ENCODE data around the gene IRX5. TPM values are rescaled to one million over a fixed set of nuclear protein-coding genes. Genes with fewer than 3 reads are reported as not detected.
A peak's percentile ranks its signal among the peaks of the same experiment; 100 is the strongest.

Gene IRX5
- not detected for total RNA-seq
- polyA plus RNA-seq: under 1 TPM in 1 of 2 donors, not detected in 1; 0.10 TPM

DNA sequence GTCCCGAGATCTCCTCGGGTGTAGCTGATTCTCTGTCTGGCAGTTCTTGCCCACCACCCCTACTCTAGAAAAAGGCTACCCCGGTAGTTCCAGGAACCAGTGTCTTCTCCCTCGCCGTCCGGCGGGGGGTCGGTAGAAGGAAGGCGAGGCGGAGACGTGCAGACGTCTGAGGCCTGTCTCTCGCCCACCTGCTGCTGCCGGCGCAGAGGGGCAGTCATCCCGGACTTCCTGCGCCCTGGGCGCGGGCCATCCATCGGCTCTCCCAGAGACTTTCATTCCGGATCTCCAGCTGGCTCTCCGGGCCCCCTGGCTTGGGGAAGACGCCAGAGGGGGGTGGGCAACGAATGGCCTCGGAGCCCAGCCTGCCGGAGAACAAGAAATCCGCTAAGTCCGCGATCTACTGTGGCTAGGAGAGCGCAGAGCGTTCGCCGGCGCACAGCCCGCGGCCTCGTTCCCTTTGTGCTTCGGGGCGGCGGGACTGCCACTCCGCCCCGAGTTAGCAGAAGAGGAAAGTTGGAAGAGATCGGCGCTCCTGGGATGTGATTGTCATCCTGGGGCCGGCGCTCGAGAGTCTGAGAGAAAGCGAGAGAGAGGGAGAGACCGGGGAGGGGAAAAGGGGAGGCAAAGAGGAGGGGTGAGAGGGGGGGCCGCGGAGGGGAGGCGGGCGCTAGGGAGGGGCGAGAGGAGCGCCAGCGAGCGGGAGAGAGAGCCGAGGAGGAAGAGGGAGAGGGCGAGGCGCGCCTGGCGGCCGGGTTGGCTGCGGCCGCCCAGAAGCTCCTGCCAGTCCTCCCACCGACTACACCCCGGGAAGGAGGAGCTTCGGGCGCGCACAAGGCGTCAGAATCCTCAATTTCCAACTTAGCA lies at the start of gene IRX5:
Gene IRX5, plus strand, starts transcription at position 861 of the 864 bp plus-strand sequence. CDS start 334 bp downstream, outside the sequence.
- Histone ChIP-seq H3K4me3 (ENCODE audit: low read length in 2 of 2) (peak within 1 kb of the TSS; percentile 11 to 60), H3K9me3 (ENCODE audit: control insufficient read depth in 1 of 2, low read length in 2 of 2) (no peaks in the 10 kb centered on the region), H3K27me3 (ENCODE audit: insufficient read depth, low read length) (peaks cover 42% of the 10 kb centered on the region), H3K27ac (ENCODE audit: low read depth, low read length) (no peak within 1 kb of the TSS), H3K36me3 (ENCODE audit: insufficient read depth, low read length) (no peaks in the 10 kb centered on the region), H3K4me1 (ENCODE audit: insufficient read depth, low read length) (peaks cover 29% of the 10 kb centered on the region)
- peak within 1 kb of the TSS; percentile 80 to 97 (median 94) for H3K4me3 Mint-ChIP-seq
- H3K36me3 Mint-ChIP-seq: peaks cover 0 to 11% of the 10 kb centered on the region in 2 donors
- DNase-seq: peak in 3 of 5 donors; percentile 20 to 25 (median 20)
- POLR2A ChIA-PET (ENCODE audit: partially characterized antibody): no interaction called here
- intact Hi-C loops (cut with micrococcal nuclease): no loop called here
- peaks cover 42 to 50% of the 10 kb centered on the region in 2 donors for H3K27me3 Mint-ChIP-seq
- peak within 1 kb of the TSS; percentile 61 to 88 (median 84) for H3K27ac Mint-ChIP-seq
- H3K4me1 Mint-ChIP-seq: peaks cover 20 to 39% (median 29%) of the 10 kb centered on the region in 4 donors
- H3K9me3 Mint-ChIP-seq: peaks cover 0 to 33% (median 21%) of the 10 kb centered on the region in 8 donors
- CTCF ChIA-PET (ENCODE audit: partially characterized antibody): no interaction called here

DNA sequence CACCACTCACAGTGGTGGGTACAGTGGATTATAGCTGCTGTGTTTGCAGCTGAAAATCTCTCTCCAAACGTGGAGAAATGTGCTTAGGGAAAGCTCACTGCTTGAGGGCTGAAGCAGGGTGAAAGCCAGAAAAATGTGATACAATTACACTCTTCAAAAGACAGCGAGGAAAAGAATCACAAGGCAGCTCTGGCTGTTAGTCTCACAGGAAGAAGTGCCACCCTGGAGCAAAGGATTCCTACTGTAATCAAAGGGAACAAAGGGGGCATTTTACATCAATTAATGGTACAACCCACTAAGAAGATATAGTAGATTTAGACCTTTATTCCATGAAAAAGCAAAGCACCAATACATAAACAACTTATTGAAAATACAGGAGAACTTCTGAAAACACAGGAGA lies 48.1 kb upstream of the IRX5 start:
- no peak for DNase-seq
- Histone ChIP-seq H3K4me1 (ENCODE audit: insufficient read depth, low read length) (no peaks in the 10 kb centered on the region), H3K27me3 (ENCODE audit: insufficient read depth, low read length) (no peaks in the 10 kb centered on the region), H3K27ac (ENCODE audit: low read depth, low read length) (no peak overlapping the region), H3K9me3 (ENCODE audit: control insufficient read depth in 1 of 2, low read length in 2 of 2) (no peaks in the 10 kb centered on the region), H3K36me3 (ENCODE audit: insufficient read depth, low read length) (no peaks in the 10 kb centered on the region), H3K4me3 (ENCODE audit: low read length in 2 of 2) (no peak overlapping the region)
- Mint-ChIP-seq H3K4me1 (no peaks in the 10 kb centered on the region), H3K4me3 (no peak overlapping the region), H3K9me3 (peaks cover 0 to 8% (median 6%) of the 10 kb centered on the region in 8 donors), H3K27me3 (peaks cover 2 to 3% of the 10 kb centered on the region in 2 donors), H3K36me3 (no peaks in the 10 kb centered on the region), H3K27ac (no peak overlapping the region)
- intact Hi-C loops (cut with micrococcal nuclease): no loop called here
- CTCF ChIA-PET (ENCODE audit: partially characterized antibody): no interaction called here
- POLR2A ChIA-PET (ENCODE audit: partially characterized antibody): no interaction called here

DNA sequence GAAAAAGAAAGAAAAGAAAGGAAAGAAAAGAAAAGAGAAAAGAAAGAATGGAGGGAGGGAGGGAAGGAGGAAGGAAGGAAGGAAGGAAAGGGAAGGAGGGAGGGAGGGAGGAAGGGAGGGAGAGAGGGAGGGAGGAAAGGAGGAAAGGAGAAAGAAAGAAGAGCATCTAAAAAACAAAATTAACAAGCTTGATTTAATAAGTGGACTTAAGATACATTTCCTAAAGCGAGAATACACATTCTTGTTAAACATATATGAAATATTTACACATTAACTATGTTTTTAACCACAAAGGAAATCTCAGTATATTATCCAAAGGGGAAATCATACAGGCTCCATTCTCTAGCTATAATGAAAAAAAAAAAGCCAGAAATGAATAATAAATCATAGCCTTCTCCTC lies 47.3 kb upstream of the IRX5 start:
- CTCF ChIA-PET (ENCODE audit: partially characterized antibody): no interaction called here
- POLR2A ChIA-PET (ENCODE audit: partially characterized antibody): no interaction called here

DNA sequence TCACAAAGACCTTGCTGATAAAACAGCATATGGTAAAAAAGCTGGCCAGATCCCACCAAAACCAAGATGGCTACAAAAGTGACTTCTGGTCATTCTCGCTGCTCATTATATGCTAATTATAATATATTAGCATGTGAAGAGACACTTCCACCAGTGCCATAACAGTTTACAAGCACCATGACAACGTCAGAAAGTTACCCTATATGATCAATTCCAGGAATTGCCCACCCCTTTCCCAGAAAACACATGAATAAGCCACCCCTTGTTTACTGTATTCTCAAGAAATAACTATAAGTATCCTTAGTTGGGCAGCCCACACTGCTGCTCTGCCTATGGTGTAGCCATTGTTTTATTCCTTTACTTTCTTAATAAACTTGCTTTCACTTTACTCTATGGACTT lies 44.6 kb upstream of the IRX5 start:
- peak overlapping the region in 1 of 8 donors; percentile 4 for H3K4me3 Mint-ChIP-seq
- CTCF ChIA-PET (ENCODE audit: partially characterized antibody): no interaction called here
- intact Hi-C loops (cut with micrococcal nuclease): no loop called here
- Histone ChIP-seq H3K4me1 (ENCODE audit: insufficient read depth, low read length) (no peaks in the 10 kb centered on the region), H3K27me3 (ENCODE audit: insufficient read depth, low read length) (no peaks in the 10 kb centered on the region), H3K27ac (ENCODE audit: low read depth, low read length) (no peak overlapping the region), H3K9me3 (ENCODE audit: control insufficient read depth in 1 of 2, low read length in 2 of 2) (no peaks in the 10 kb centered on the region), H3K36me3 (ENCODE audit: insufficient read depth, low read length) (no peaks in the 10 kb centered on the region), H3K4me3 (ENCODE audit: low read length in 2 of 2) (no peak overlapping the region)
- POLR2A ChIA-PET (ENCODE audit: partially characterized antibody): no interaction called here
- H3K9me3 Mint-ChIP-seq: peaks cover 0 to 8% (median 2%) of the 10 kb centered on the region in 8 donors
- H3K27ac Mint-ChIP-seq: no peak overlapping the region
- peaks cover 2 to 3% of the 10 kb centered on the region in 2 donors for H3K27me3 Mint-ChIP-seq
- no peaks in the 10 kb centered on the region for H3K4me1 Mint-ChIP-seq
- DNase-seq: no peak
- H3K36me3 Mint-ChIP-seq: no peaks in the 10 kb centered on the region

More for the DNA sequence above, 47.3 kb upstream of the IRX5 start:
- no peak for DNase-seq
- peaks cover 0 to 8% (median 6%) of the 10 kb centered on the region in 8 donors for H3K9me3 Mint-ChIP-seq
- Histone ChIP-seq H3K4me3 (ENCODE audit: low read length in 2 of 2) (no peak overlapping the region), H3K9me3 (ENCODE audit: control insufficient read depth in 1 of 2, low read length in 2 of 2) (no peaks in the 10 kb centered on the region), H3K4me1 (ENCODE audit: insufficient read depth, low read length) (no peaks in the 10 kb centered on the region), H3K27me3 (ENCODE audit: insufficient read depth, low read length) (no peaks in the 10 kb centered on the region), H3K27ac (ENCODE audit: low read depth, low read length) (no peak overlapping the region), H3K36me3 (ENCODE audit: insufficient read depth, low read length) (no peaks in the 10 kb centered on the region)
- H3K27ac Mint-ChIP-seq: no peak overlapping the region
- intact Hi-C loops (cut with micrococcal nuclease): no loop called here
- no peak overlapping the region for H3K4me3 Mint-ChIP-seq
- peaks cover 2 to 3% of the 10 kb centered on the region in 2 donors for H3K27me3 Mint-ChIP-seq
- H3K36me3 Mint-ChIP-seq: no peaks in the 10 kb centered on the region
- no peaks in the 10 kb centered on the region for H3K4me1 Mint-ChIP-seq

DNA sequence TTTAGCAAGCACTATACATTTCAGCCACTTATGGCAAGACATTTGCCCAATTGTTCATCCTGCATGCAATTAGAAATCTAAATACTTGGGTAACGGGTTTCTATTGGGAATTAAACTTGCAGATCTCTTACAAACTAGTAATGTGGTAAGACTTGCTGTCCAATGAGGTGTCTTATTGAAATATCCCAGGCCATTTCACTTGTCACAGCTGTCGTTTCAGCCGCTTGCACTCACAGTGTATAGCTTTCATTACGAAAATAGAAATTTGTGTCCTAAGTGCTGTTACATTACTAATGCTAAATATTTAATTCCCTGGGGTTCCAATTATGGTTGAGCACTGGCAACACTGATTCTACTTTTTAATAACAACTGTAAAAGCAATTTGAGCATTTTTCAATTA lies 40.3 kb upstream of the IRX5 start:
- intact Hi-C loops (cut with micrococcal nuclease): no loop called here
- Mint-ChIP-seq H3K4me1 (no peaks in the 10 kb centered on the region), H3K4me3 (no peak overlapping the region), H3K27ac (no peak overlapping the region), H3K36me3 (no peaks in the 10 kb centered on the region), H3K27me3 (peaks cover 0 to 2% of the 10 kb centered on the region in 2 donors), H3K9me3 (peaks cover 0 to 2% (median 0%) of the 10 kb centered on the region in 8 donors)
- H3K4me1 ChIP-seq (ENCODE audit: insufficient read depth, low read length): no peaks in the 10 kb centered on the region
- H3K27ac ChIP-seq (ENCODE audit: low read depth, low read length): no peak overlapping the region
- no peaks in the 10 kb centered on the region for H3K9me3 ChIP-seq (ENCODE audit: control insufficient read depth in 1 of 2, low read length in 2 of 2)
- POLR2A ChIA-PET (ENCODE audit: partially characterized antibody): no interaction called here
- no peak for DNase-seq
- no peaks in the 10 kb centered on the region for H3K36me3 ChIP-seq (ENCODE audit: insufficient read depth, low read length)
- CTCF ChIA-PET (ENCODE audit: partially characterized antibody): no interaction called here
- H3K27me3 ChIP-seq (ENCODE audit: insufficient read depth, low read length): no peaks in the 10 kb centered on the region
- H3K4me3 ChIP-seq (ENCODE audit: low read length in 2 of 2): no peak overlapping the region

DNA sequence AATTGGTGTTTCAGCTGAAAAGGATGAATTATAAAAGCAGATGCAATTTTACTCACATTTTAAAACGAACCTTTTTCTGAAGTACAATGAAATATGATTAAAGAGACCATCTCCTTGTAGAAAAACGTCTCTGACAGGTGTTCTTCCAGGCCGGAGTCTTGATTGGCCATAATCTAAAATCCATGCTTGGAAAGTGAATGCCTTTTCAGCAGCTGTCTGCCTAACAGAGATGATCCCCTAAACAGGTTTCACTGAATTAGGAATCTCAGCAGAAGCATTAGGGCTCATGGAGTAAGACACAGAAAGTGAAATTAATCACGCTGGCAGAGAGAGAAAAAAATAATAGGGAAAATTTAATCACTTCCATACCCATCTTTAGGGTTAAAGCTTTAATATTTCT lies 39.3 kb upstream of the IRX5 start:
- intact Hi-C loops (cut with micrococcal nuclease): no loop called here
- no peaks in the 10 kb centered on the region for H3K36me3 ChIP-seq (ENCODE audit: insufficient read depth, low read length)
- H3K27ac ChIP-seq (ENCODE audit: low read depth, low read length): no peak overlapping the region
- no peaks in the 10 kb centered on the region for H3K27me3 ChIP-seq (ENCODE audit: insufficient read depth, low read length)
- H3K4me3 Mint-ChIP-seq: no peak overlapping the region
- H3K9me3 Mint-ChIP-seq: peaks cover 0 to 2% (median 0%) of the 10 kb centered on the region in 8 donors
- H3K9me3 ChIP-seq (ENCODE audit: control insufficient read depth in 1 of 2, low read length in 2 of 2): no peaks in the 10 kb centered on the region
- ChIA-PET POLR2A (ENCODE audit: partially characterized antibody) (no interaction called here), CTCF (ENCODE audit: partially characterized antibody) (no interaction called here)
- no peaks in the 10 kb centered on the region for H3K4me1 Mint-ChIP-seq
- H3K4me3 ChIP-seq (ENCODE audit: low read length in 2 of 2): no peak overlapping the region
- H3K27me3 Mint-ChIP-seq: peaks cover 0 to under 1% of the 10 kb centered on the region in 2 donors
- no peaks in the 10 kb centered on the region for H3K36me3 Mint-ChIP-seq
- no peaks in the 10 kb centered on the region for H3K4me1 ChIP-seq (ENCODE audit: insufficient read depth, low read length)
- no peak for DNase-seq
- H3K27ac Mint-ChIP-seq: no peak overlapping the region

DNA sequence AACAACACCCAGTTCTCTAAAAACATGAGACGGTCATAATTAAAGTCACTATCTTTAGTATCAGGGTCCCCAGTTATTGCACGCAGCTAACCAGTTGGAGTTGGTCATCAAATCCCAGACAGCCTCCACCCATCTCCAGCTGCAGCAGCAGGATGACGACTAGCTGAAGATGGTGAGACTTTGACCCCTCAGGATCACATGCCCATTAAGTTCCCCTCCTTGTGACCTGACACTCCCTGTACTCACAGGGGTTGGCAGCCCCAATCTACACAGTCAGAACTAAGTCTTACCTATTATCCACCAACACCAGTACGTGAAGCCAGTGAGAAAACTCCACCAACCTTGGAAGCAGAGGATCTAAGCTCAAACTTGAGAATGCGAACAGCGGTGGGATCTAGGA lies 37.7 kb upstream of the IRX5 start:
- Mint-ChIP-seq H3K9me3 (peaks cover 0 to 2% (median 0%) of the 10 kb centered on the region in 8 donors), H3K27ac (no peak overlapping the region), H3K36me3 (no peaks in the 10 kb centered on the region), H3K4me1 (no peaks in the 10 kb centered on the region), H3K27me3 (no peaks in the 10 kb centered on the region), H3K4me3 (no peak overlapping the region)
- intact Hi-C loops (cut with micrococcal nuclease): no loop called here
- H3K4me1 ChIP-seq (ENCODE audit: insufficient read depth, low read length): no peaks in the 10 kb centered on the region
- ChIA-PET POLR2A (ENCODE audit: partially characterized antibody) (no interaction called here), CTCF (ENCODE audit: partially characterized antibody) (no interaction called here)
- no peaks in the 10 kb centered on the region for H3K9me3 ChIP-seq (ENCODE audit: control insufficient read depth in 1 of 2, low read length in 2 of 2)
- no peaks in the 10 kb centered on the region for H3K36me3 ChIP-seq (ENCODE audit: insufficient read depth, low read length)
- no peak overlapping the region for H3K27ac ChIP-seq (ENCODE audit: low read depth, low read length)
- no peaks in the 10 kb centered on the region for H3K27me3 ChIP-seq (ENCODE audit: insufficient read depth, low read length)
- no peak overlapping the region for H3K4me3 ChIP-seq (ENCODE audit: low read length in 2 of 2)
- DNase-seq: no peak
